ENCODE results near the gene RAD51B.
"Not testable (repeated sequence)": the region's sequence is repeated elsewhere in the genome, so short reads cannot be mapped to it uniquely, and the experiment has no call there.

RAD51B gene

GRCh38 chr14:67819563-67820421 is at the start of gene RAD51B:
TSS of gene RAD51B (plus strand) at chr14:67819779.
- DNase-seq (ENCODE audit: low spot score), result peak; percentile 84

- no peak for DNase-seq (ENCODE audit: low spot score)
Observed at GRCh38 chr14:67773844-67774377, 45.7 kb upstream of the RAD51B start.

GRCh38 chr14:67776653-67777322 is 42.8 kb upstream of the RAD51B start:
- no peak for DNase-seq (ENCODE audit: low spot score)

GRCh38 chr14:67778792-67779191 is 40.8 kb upstream of the RAD51B start:
- no peak for DNase-seq (ENCODE audit: low spot score)

GRCh38 chr14:67782090-67782489 is 37.5 kb upstream of the RAD51B start:
- DNase-seq (ENCODE audit: low spot score), result no peak

- no peak for DNase-seq (ENCODE audit: low spot score)
Observed at GRCh38 chr14:67784244-67784823, 35.2 kb upstream of the RAD51B start.

GRCh38 chr14:67785270-67786109 is 34.1 kb upstream of the RAD51B start:
- no peak for DNase-seq (ENCODE audit: low spot score)

GRCh38 chr14:67787673-67788072 is 31.9 kb upstream of the RAD51B start:
- DNase-seq (ENCODE audit: low spot score), result no peak

- no peak for DNase-seq (ENCODE audit: low spot score)
Observed at GRCh38 chr14:67798731-67799130, 20.8 kb upstream of the RAD51B start.

GRCh38 chr14:67800743-67801142 is 18.8 kb upstream of the RAD51B start:
- no peak for DNase-seq (ENCODE audit: low spot score)

- no peak for DNase-seq (ENCODE audit: low spot score)
Observed at GRCh38 chr14:67806246-67806645, 13.3 kb upstream of the RAD51B start.

GRCh38 chr14:67814821-67815220 is 4.8 kb upstream of the RAD51B start:
- no peak for DNase-seq (ENCODE audit: low spot score)

- no peak for DNase-seq (ENCODE audit: low spot score)
Observed at GRCh38 chr14:67815573-67816225, 3.9 kb upstream of the RAD51B start.

- DNase-seq (ENCODE audit: low spot score), result peak; percentile 90
Observed at GRCh38 chr14:67816326-67817002, 3.1 kb upstream of the RAD51B start, which contains the start of gene ZFYVE26. TSS of gene ZFYVE26 (minus strand) at chr14:67816590. CDS start at chr14:67815963, 627 bp downstream.

GRCh38 chr14:67817750-67818438 is 1.7 kb upstream of the RAD51B start:
- DNase-seq (ENCODE audit: low spot score), result no peak

GRCh38 chr14:67818476-67818875 is 1.1 kb upstream of the RAD51B start:
- DNase-seq (ENCODE audit: low spot score), result not testable (repeated sequence)

- no peak for DNase-seq (ENCODE audit: low spot score)
Observed at GRCh38 chr14:67820428-67820971, 921 bp downstream of the RAD51B start.

GRCh38 chr14:67821121-67821520 is 1.5 kb downstream of the RAD51B start:
- DNase-seq (ENCODE audit: low spot score), result no peak

GRCh38 chr14:67831113-67831512 is 11.5 kb downstream of the RAD51B start:
- no peak for DNase-seq (ENCODE audit: low spot score)

- no peak for DNase-seq (ENCODE audit: low spot score)
Observed at GRCh38 chr14:67833403-67833802, 13.8 kb downstream of the RAD51B start.

Data from CD4-positive, alpha-beta T cell treated with Interleukin-6 at 100 ng/mL for 8 hours (primary cell).